AG10803 (cell line): ENCODE measurements around the gene BAD.
A peak's percentile ranks its signal among the peaks of the same experiment; 100 is the strongest.

Source experiments
- DNase-seq: peaks from one replicate; pipeline ENCODE4 v3.0.0; 2010; ENCODE audit warnings: low read depth
- H3K4me3 ChIP-seq: 2 replicates; pipeline ENCODE4 v1.5.1; 2011; ENCODE audit warnings: mild to moderate bottlenecking, low read length, control low read depth
- CTCF ChIP-seq: conservative IDR thresholded peaks from 2 replicates; pipeline ENCODE4 v1.5.1; 2011; ENCODE audit warnings: mild to moderate bottlenecking, low read length, control low read depth, inconsistent platforms

Gene BAD

GRCh38 chr11:64287676-64288352 is 3.3 kb upstream of the BAD start:
- no peak for DNase-seq
- H3K4me3 ChIP-seq: no peak overlapping the region
- no peak for TF ChIP-seq CTCF

GRCh38 chr11:64286801-64287159 is 2.3 kb upstream of the BAD start:
- TF ChIP-seq CTCF: no peak
- DNase-seq: no peak
- H3K4me3 ChIP-seq: peak overlapping the region; percentile 70

- TF ChIP-seq CTCF: no peak
- DNase-seq: no peak
- H3K4me3 ChIP-seq: peak overlapping the region; percentile 70
Observed at GRCh38 chr11:64285885-64286800, 1.7 kb upstream of the BAD start.

GRCh38 chr11:64284962-64285884 is 758 bp upstream of the BAD start, which contains the start of gene GPR137:
Gene GPR137 (plus strand): TSS chr11:64285848. CDS start chr11:64286525, 677 bp downstream.
- H3K4me3 ChIP-seq: peak within 1 kb of the TSS; percentile 89
- TF ChIP-seq CTCF: no peak
- DNase-seq: peak; percentile 58

GRCh38 chr11:64283092-64283491 is 1.4 kb downstream of the BAD start:
- peak overlapping the region; percentile 89 for H3K4me3 ChIP-seq
- no peak for TF ChIP-seq CTCF
- DNase-seq: no peak

GRCh38 chr11:64281957-64282770 is 2.3 kb downstream of the BAD start:
- H3K4me3 ChIP-seq: no peak overlapping the region
- no peak for DNase-seq
- no peak for TF ChIP-seq CTCF
